CD14-positive monocyte (primary cell): ENCODE data around the gene GRID1. TPM values are rescaled to one million over a fixed set of nuclear protein-coding genes. Genes with fewer than 3 reads are reported as not detected.

ENCODE experiments used
- DNase-seq, 3 donors: peaks; one replicate each; pipeline ENCODE4 v3.0.0-alpha.2; 2011 to 2022
- H2AFZ ChIP-seq: 2 replicates; pipeline ENCODE4 v1.6.0; 2012; ENCODE audit warnings: mild to moderate bottlenecking, low read depth, low read length, inconsistent platforms; ENCODE audit not compliant: insufficient read depth, poor library complexity, severe bottlenecking
- H3K27ac ChIP-seq, 2 donors: 1 replicate in 1 of 2; 2 replicates in 1 of 2; pipeline ENCODE4 v1.5.1; 2012 to 2013; ENCODE audit warnings: low read length in 2 of 2, control low read depth in 1 of 2, inconsistent platforms in 1 of 2, low read depth in 1 of 2, mild to moderate bottlenecking in 1 of 2
- H3K27me3 ChIP-seq, 2 donors: one replicate each; pipeline versions ENCODE4 v1.6.0 to v1.6.1; 2011 to 2013; ENCODE audit warnings: low read length in 2 of 2; ENCODE audit not compliant: control insufficient read depth in 2 of 2, insufficient read depth in 2 of 2
- H3K36me3 ChIP-seq, 2 donors: replicated peaks in 1 of 2; 1 replicate in 1 of 2; 2 replicates in 1 of 2; pipeline versions ENCODE4 v1.5.1 to v1.6.1; 2012 to 2013; ENCODE audit warnings: low read length in 2 of 2, control low read depth in 1 of 2, inconsistent platforms in 1 of 2, mild to moderate bottlenecking in 1 of 2; ENCODE audit not compliant: insufficient read depth in 2 of 2, control insufficient read depth in 1 of 2
- H3K4me1 ChIP-seq, 2 donors: 1 replicate in 1 of 2; 2 replicates in 1 of 2; pipeline versions ENCODE4 v1.5.1 to v1.6.1; 2012 to 2013; ENCODE audit warnings: low read length in 2 of 2, control low read depth in 1 of 2, inconsistent platforms in 1 of 2, mild to moderate bottlenecking in 1 of 2, moderate library complexity in 1 of 2; ENCODE audit not compliant: insufficient read depth in 2 of 2, control insufficient read depth in 1 of 2
- H3K4me2 ChIP-seq: replicated peaks from 2 replicates; pipeline ENCODE3; 2012; ENCODE audit warnings: low read length, moderate library complexity, mild to moderate bottlenecking; ENCODE audit not compliant: poor library complexity, severe bottlenecking; ENCODE audit errors: extremely low read depth
- H3K4me3 ChIP-seq, 3 experiments: fragments of 200-600 bp in 1 of 3; sonication (generic) in 1 of 3; replicated peaks in 1 of 3; 1 replicate in 2 of 3; 2 replicates in 1 of 3; pipeline ENCODE4 v1.5.1; 2011 to 2013; ENCODE audit warnings: low read length in 3 of 3, mild to moderate bottlenecking in 3 of 3, control low read depth in 2 of 3, low read depth in 2 of 3, inconsistent platforms in 1 of 3, moderate library complexity in 1 of 3
- H3K79me2 ChIP-seq: 2 replicates; pipeline ENCODE4 v1.6.0; 2012; ENCODE audit warnings: mild to moderate bottlenecking, control low read depth, inconsistent platforms, low read length, moderate library complexity; ENCODE audit not compliant: insufficient read depth
- H3K9ac ChIP-seq: 2 replicates; pipeline ENCODE4 v1.6.0; 2017; ENCODE audit warnings: low read length, mild to moderate bottlenecking; ENCODE audit not compliant: insufficient read depth, poor library complexity, severe bottlenecking
- H3K9me3 ChIP-seq, 2 donors: replicated peaks in 1 of 2; 1 replicate in 1 of 2; 2 replicates in 1 of 2; pipeline versions ENCODE4 v1.5.1 to v1.6.1; 2012 to 2013; ENCODE audit warnings: low read length in 2 of 2, control low read depth in 1 of 2; ENCODE audit not compliant: control insufficient read depth in 1 of 2, insufficient read depth in 1 of 2
- H4K20me1 ChIP-seq: 2 replicates; pipeline ENCODE4 v1.6.0; 2012; ENCODE audit warnings: mild to moderate bottlenecking, low read length, control low read depth, moderate library complexity; ENCODE audit not compliant: insufficient read depth
- H3K27ac Mint-ChIP-seq, 7 donors: one replicate each; pipeline ENCODE4 v1.8.0; 2020; ENCODE audit warnings: mild to moderate bottlenecking in 7 of 7, mixed read lengths in 7 of 7, moderate library complexity in 6 of 7, inconsistent platforms in 2 of 7
- H3K27me3 Mint-ChIP-seq, 3 donors: one replicate each; pipeline ENCODE4 v1.8.0; 2021 to 2022; ENCODE audit warnings: low read depth in 3 of 3, mild to moderate bottlenecking in 3 of 3, mixed read lengths in 3 of 3, moderate library complexity in 3 of 3, inconsistent platforms in 1 of 3
- H3K36me3 Mint-ChIP-seq, 2 donors: one replicate each; pipeline ENCODE4 v1.8.0; 2020; ENCODE audit warnings: mixed read lengths in 2 of 2, inconsistent platforms in 1 of 2, mild to moderate bottlenecking in 1 of 2
- H3K4me1 Mint-ChIP-seq: one replicate; pipeline ENCODE4 v1.8.0; 2020; ENCODE audit warnings: mild to moderate bottlenecking, mixed read lengths
- H3K4me3 Mint-ChIP-seq, 2 donors: one replicate each; pipeline ENCODE4 v1.8.0; 2020; ENCODE audit warnings: mild to moderate bottlenecking in 2 of 2, mixed read lengths in 2 of 2, moderate library complexity in 1 of 2
- H3K9me3 Mint-ChIP-seq, 7 donors: one replicate each; pipeline ENCODE4 v1.8.0; 2020 to 2022; ENCODE audit warnings: mixed read lengths in 7 of 7, mild to moderate bottlenecking in 6 of 7, moderate library complexity in 6 of 7, inconsistent platforms in 2 of 7
- CTCF ChIP-seq: fragments of 200-600 bp; IDR thresholded peaks from one replicate; pipeline ENCODE4 v1.8.0; 2022; ENCODE audit warnings: antibody characterized with exemption, mild to moderate bottlenecking
- WGBS: methylation state at CpG from one replicate; pipeline ENCODE4 v1.1.5; 2013; ENCODE audit warnings: missing lambda C conversion rate; ENCODE audit not compliant: insufficient coverage; 5-methylcytosine and 5-hydroxymethylcytosine counted together
- intact Hi-C, 2 donors: fragments of 100-400 bp; cut with micrococcal nuclease; formaldehyde crosslinking; loops; one replicate each; pipeline versions ENCODE4 v1.15.0 to v1.15.1; 2023
- polyA plus RNA-seq, 3 donors: library from polyadenylated mRNA; depleted of rRNA in 1 of 3; unstranded in 2 of 3; stranded (reverse) in 1 of 3; fragments of 300-500 nt in 2 of 3; fragments of >200 nt in 1 of 3; fragmentation: Illumina TruSeq in 2 of 3; gene quantifications; 1 replicate in 2 of 3; 2 replicates in 1 of 3; pipeline ENCODE4 v1.2.3, GENCODE V29; 2012 to 2021

Gene GRID1
- polyA plus RNA-seq, 3 donors = not detected

- Mint-ChIP-seq H3K27ac (no peak overlapping the region), H3K4me3 (no peak overlapping the region), H3K9me3 (no peaks in the 10 kb centered on the region), H3K27me3 (peaks cover 5 to 12% (median 9%) of the 10 kb centered on the region in 3 donors), H3K36me3 (no peaks in the 10 kb centered on the region), H3K4me1 (no peaks in the 10 kb centered on the region)
- H3K9ac ChIP-seq = no peak overlapping the region
- no peak overlapping the region for H3K4me3 ChIP-seq
- H3K4me1 ChIP-seq = no peaks in the 10 kb centered on the region
- WGBS = no CpG with 5 or more reads among the region's 4 CpGs
- intact Hi-C loops = no loop called here
- no peaks in the 10 kb centered on the region for H4K20me1 ChIP-seq
- no peaks in the 10 kb centered on the region for H3K27me3 ChIP-seq
- no peak for DNase-seq
- H2AFZ ChIP-seq = no peak overlapping the region
- no peak overlapping the region for H3K4me2 ChIP-seq
- H3K36me3 ChIP-seq = no peaks in the 10 kb centered on the region
- no peak overlapping the region for H3K27ac ChIP-seq
- no peaks in the 10 kb centered on the region for H3K79me2 ChIP-seq
- TF ChIP-seq CTCF = no peak
- no peaks in the 10 kb centered on the region for H3K9me3 ChIP-seq
Observed at GRCh38 chr10:86215046-86215445, 151.5 kb downstream of the GRID1 start.

- Histone ChIP-seq H3K27ac (no peak overlapping the region), H3K9me3 (no peaks in the 10 kb centered on the region), H3K4me3 (no peak overlapping the region), H4K20me1 (no peaks in the 10 kb centered on the region), H3K4me2 (no peak overlapping the region), H3K27me3 (no peaks in the 10 kb centered on the region), H2AFZ (no peak overlapping the region), H3K4me1 (no peaks in the 10 kb centered on the region), H3K79me2 (no peaks in the 10 kb centered on the region), H3K36me3 (no peaks in the 10 kb centered on the region), H3K9ac (no peak overlapping the region)
- Mint-ChIP-seq H3K4me1 (no peaks in the 10 kb centered on the region), H3K36me3 (no peaks in the 10 kb centered on the region), H3K27me3 (peaks cover 5 to 11% (median 9%) of the 10 kb centered on the region in 3 donors), H3K4me3 (no peak overlapping the region), H3K27ac (no peak overlapping the region), H3K9me3 (no peaks in the 10 kb centered on the region)
- WGBS = 85% methylated on average over 7 of the region's 7 CpGs
- intact Hi-C loops = no loop called here
- DNase-seq = no peak
- no peak for TF ChIP-seq CTCF
Observed at GRCh38 chr10:86213148-86213547, 153.4 kb downstream of the GRID1 start.
